Bone marrow (tissue), 2 donors: ENCODE results near the gene RRP1B.

Experiments
- DNase-seq, 2 donors: peaks; one replicate each; lab custom pipeline; 2025; lab: John Stamatoyannopoulos, UW

RRP1B gene

GRCh38 chr21:43744725-43745124 lies 85.4 kb downstream of the RRP1B start:
- no peak for DNase-seq
